Left renal pelvis (tissue), 4 donors: Measurements from ENCODE around the gene FMN1. TPM values are rescaled to one million over a fixed set of nuclear protein-coding genes. Genes with fewer than 3 reads are reported as not detected.

Experiments
- DNase-seq, 4 donors: peaks; one replicate each; pipeline ENCODE4 v3.0.0-alpha.2; 2013; ENCODE audit warnings: low read depth in 4 of 4, low spot score in 3 of 4
- polyA plus RNA-seq, 4 donors: library from polyadenylated mRNA; unstranded; fragments of 120-200 nt; gene quantifications; one replicate each; pipeline ENCODE4 v1.2.1, GENCODE V29; 2013; ENCODE audit not compliant: insufficient read length in 4 of 4

The FMN1 gene
- polyA plus RNA-seq, 4 donors = 1.5 to 20.2 (median 17.3) TPM

DNA sequence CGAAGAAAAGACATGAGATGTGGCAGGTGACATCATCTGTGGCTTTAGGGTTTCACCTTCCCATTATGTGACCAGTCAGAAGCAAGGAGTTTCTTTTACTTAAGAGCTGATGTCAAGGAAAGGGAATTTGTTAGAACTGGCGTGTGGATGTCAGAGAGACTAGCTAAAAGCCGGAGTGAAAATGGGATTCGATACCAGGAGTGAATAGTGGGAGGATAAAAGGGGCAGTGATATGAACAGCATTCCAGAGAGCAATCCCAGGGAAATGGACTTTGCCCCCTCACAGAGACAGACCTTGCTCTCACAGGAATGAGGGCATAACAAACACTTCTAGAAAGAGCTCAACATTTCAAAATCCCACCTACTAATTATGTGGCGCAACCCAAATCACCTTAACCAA lies 5.9 kb upstream of the FMN1 start:
- no peak for DNase-seq

DNA sequence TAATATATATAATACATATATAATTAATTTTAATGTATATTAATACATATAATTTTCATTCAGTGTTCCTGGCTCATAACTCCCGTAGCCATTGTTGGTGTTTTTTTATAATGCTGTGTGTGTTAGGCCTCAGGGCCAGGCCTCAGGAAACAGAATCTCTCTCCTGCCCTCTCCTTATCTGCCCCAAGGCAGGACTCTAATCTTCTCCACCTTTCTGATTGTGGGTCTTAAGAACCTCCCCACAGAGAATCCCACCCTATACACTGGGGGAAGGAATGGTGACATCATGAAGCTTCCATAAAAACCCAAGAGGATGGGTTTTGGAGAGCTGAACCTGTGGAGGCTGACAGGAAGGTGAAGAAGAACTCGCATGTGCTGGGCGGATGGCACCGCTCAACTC lies 4.0 kb upstream of the FMN1 start:
- no peak for DNase-seq

DNA sequence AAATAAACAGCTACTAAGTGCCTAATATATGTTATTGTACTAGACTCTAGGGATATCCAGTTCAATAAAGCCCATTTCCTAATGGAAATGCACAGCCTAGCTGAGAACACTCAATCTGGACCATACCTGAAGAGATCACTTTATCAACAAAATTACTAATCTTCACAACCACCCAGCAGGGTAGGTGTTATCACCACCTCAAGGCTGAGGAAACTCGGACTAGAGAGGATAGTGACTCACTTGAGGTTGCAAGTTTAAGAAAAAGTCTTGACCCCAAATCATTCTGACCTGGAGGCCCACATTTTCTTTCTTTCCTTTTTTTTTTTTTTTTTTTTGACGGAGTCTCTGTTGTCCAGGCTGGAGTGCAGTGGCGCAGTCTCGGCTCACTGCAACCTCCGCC lies 3.1 kb upstream of the FMN1 start:
- DNase-seq = no peak

DNA sequence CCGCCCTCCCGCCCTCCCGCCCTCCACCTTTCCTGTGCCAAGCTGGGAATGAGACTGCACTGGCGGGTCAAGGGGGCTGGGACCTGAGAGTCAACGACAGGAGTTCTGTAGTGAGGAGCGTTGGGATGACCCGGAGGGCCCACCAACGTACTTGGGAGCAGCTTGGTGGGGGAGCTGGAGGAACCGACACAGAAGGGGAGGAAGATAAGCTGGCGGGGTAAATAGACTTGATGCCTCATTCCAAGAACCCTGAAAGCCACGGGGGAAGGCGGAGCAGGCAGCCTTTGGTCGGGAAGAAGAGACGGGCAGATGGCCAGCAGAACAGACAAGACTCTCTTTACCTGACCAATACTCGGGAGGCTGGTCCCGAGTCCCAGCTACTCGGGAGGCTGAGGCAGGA lies 277 bp downstream of the FMN1 start:
- no peak for DNase-seq

DNA sequence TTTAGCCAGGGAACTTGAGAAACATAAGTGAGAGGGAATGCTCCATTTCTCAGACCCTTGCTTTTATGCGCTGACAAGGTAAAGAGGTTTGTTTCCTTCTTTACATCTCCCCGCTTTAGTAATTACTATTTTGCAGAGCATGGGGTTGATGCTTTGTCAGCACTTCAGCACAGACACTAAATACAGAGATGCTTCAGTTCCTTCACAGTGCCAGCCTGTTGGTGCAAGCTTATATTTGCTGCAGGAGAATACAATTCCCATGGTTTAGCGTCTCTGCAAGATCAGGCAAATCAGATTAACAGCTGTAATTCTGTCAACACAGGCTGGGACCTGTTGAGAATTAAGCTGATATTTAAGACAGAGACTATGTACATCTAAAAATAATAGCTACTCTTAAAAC lies 2.9 kb downstream of the FMN1 start:
- no peak for DNase-seq

DNA sequence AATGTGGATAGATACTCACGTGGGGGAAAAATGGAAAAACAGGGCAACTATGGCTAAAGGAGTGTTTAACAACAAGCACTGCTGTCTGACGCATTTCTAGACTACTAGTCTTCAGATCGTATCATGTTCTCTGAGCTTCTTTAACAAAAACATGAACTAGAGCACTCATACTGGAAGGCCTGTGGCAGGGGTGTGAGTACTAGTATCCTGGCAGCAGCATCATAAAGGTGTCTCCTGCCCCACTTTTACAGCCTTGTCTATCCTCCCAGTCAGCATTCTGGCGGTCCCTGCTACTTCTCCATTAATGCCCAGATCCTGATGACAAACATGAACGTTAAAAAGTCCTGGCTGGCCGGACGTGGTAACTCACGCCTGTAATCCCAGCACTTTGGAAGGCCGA lies 4.0 kb downstream of the FMN1 start:
- no peak for DNase-seq

DNA sequence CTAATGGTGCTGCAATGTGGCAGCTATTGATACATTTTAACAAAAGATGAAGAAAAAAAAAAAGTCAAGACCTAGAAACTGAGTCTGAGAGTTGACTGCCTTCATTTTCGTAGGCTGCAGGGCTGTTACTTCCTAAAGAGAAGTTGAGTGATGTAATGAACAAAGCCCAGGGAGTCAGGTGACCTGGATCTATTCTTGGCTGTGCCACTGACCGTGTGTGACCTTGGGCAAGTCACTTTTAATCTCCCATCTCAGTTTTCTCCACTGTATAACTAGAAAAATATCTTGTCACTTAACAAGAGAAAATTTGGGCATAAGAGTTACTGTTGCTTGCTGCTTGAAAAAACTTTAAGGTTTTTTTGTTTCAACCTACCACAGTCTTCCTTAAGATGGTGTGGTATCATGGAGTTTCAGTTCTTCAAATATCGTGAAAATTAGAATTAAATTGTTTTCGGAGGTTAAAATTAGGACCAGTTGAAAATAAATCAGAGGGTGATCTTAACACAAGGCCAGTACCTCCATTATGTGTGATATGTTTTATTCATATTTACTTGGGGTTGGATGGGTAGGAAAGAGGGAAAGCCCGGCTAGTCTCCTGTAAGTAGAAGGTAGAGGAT lies 5.8 kb downstream of the FMN1 start:
- no peak for DNase-seq

DNA sequence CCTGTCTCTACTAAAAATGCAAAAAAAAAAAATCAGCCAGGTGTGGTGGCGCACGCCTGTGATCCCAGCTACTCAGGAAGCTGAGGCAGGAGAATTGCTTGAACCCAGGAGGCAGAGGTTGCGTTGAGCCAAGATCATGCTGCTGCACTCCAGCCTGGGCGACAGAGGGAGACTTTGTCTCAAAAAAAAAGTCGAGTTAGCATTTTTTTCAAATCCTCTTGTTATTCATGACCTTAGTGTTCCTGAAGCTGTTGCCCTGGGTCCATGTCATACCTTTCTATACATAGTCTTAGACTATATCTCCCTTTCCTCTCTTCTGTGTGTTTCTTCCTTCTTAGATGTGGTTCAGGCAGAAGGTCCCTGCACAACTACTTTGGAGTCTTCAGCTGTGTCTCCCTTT lies 6.4 kb downstream of the FMN1 start:
- DNase-seq = no peak

DNA sequence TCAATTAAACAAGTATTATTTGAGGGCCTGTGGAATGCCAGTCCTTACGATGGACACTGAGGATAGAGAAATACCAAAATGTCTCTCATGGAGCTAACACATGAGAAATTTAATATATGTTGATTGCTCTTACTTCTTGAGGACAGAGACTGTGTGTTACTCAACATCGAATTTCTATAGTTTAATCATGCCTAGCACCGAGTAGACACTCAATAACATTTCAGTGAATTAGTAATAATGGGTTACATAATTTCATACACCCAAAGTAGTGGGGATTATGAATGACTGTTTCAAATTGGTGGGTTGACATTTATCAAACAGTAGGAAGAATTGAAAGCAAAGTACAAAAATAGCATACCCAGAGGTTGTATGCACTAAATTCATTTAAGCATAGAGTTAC lies 11.2 kb downstream of the FMN1 start:
- DNase-seq = no peak

DNA sequence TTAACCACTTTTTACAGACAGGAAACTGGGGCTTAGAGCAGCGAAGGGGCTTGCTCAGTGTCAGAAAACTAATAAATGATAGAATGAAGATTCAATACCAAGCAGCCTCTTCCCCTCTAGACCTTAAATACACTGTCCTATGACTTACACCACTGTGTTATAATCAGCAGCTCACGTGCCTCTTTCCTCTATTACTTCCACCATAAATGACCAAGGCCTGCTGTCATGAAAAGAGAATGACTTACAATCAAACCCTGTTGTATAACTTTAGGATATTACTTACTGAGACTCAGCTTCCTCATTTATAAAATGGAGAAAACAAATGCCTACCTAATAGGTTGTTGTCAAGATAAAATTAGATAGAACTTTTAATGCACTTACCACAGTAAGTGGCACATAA lies 11.6 kb downstream of the FMN1 start:
- DNase-seq = no peak

DNA sequence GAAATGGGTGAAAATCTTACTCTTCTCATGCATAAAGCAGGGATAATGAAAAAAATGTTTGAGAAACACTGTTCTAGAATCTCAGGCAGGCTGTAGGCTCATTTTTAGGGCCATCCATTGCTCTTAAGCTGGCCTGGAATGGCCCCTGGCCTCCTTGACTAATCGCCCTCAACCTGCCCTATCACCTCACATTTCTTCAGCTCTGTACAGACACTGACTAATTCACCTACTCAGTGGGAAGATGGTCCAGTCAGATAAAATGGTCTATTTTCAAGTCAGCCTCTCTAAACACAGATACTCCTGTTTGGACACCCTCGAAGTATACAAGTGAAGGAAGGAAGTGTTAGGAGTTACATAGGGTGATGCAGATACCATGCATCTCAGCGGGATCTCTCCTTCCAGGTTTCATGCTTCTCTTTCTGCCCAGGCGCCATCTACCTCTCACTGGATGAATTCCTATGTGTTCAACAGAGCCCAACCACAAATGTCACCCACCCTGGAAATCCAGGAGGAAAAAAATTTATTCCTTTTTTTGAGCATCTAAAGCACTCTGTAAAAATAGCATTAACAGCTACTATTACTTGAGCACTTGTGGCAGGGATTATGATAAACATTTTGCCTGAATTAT lies 12.1 kb downstream of the FMN1 start:
- DNase-seq = no peak

DNA sequence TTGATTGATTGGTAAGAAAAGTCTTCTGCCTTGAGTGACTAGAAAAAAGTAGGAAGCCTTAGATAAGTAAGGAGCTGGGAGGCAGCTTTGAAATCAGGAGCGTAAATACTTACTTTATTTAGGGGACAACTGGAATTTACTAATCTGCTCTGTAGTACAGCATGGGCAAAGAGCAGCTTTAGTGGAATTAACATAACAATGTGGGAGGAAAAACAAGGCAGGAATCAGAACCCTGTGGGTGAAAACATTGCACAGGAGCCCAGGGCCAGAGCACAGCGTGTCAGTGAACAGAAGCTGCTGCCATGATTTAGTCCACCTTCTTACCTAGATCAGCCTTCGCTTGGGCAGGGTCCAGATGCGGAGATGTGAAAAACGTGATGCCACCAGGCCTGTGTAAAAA lies 14.6 kb downstream of the FMN1 start:
- DNase-seq = no peak

DNA sequence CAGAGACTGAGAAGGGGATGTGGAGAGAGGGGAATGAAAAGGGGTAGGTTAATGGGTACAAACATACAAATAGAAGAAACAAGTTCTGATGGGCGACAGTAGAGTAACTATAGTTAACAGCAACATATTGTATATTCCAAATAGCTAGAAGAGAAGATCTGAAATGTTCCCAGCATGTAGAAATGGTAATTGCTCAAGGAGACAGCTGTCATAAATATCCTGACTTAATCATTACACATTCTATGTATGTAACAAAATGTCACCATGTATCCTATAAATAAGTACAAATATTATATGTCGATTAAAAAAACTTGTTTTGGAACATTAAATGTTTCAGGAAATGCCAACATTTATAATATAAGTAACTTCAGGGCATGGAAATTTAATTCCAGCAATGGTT lies 23.3 kb downstream of the FMN1 start:
- DNase-seq = no peak

DNA sequence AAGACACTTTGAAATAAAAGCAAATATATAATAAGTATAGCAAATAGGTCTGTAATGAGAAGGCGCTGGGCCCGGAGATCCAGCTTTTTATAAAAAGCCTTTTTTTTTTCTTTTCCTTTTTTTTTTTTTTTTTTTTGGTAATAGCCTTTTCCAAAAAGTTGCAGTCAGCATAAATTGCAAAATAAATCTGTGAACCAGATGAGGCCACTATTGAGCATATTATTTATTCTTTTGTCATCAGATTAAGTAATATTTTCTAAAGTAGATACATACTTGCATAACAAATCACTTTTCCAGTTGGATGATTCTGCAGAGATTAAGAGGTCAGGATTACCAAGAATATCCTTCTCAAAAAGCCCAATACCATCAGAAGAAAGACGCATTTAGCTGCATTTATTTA lies 24.9 kb downstream of the FMN1 start:
- no peak for DNase-seq

DNA sequence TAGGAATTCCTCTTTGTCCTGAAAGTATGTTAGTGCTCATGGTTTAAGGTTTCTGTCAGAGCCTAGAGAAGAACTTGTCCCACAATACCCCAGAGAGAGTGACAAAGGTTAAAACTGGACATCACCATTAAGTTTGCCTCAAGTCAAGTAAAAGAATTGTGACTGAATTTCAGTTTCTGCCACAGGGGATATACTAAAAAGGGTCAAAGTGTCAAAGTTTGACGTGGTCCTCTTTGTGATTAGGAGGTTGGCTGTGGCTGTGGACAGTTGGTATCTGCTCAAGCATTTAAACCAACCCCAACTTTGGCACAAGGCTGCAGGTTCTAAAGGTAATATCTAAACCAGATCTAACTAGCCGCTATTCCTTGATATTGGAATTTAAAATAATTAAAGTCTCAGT lies 26.1 kb downstream of the FMN1 start:
- no peak for DNase-seq

DNA sequence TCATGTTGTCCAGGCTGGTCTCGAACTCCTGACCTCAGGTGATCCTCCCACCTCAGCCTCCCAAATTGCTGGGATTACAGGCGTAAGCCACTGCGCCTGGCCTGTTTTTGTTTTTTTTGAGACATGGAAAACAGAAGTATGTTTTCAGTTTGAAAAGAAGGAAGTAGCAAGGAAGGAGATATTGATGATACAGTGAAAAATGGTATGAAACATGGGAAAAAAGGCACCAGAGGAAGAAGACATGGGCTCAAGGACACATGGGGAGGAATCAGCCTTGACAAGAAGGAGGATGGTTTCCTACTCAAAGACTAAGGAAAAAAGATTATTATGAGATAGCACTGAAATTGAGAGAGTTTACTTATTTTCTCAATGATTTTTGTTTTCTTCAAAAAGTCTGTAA lies 30.7 kb downstream of the FMN1 start:
- DNase-seq = no peak

DNA sequence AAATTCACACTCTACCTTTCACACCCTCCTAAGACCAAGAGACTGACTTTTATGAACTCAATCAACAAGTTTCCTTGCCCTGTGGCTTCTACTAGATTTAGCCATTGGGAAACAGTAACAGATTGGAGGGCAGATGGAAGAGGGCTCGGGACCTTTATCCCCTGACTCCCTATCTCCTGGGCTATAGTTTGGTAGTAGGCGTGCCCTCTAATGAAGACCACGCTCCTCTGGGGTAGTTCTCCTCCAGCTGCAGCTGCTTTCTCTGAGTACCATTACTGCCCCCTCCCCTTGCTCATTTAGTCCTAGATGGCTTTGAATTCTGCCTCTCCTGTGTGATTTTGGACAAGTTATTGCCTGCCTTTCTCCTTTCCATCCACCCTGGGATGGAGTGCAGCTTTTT lies 33.3 kb downstream of the FMN1 start:
- DNase-seq = no peak

DNA sequence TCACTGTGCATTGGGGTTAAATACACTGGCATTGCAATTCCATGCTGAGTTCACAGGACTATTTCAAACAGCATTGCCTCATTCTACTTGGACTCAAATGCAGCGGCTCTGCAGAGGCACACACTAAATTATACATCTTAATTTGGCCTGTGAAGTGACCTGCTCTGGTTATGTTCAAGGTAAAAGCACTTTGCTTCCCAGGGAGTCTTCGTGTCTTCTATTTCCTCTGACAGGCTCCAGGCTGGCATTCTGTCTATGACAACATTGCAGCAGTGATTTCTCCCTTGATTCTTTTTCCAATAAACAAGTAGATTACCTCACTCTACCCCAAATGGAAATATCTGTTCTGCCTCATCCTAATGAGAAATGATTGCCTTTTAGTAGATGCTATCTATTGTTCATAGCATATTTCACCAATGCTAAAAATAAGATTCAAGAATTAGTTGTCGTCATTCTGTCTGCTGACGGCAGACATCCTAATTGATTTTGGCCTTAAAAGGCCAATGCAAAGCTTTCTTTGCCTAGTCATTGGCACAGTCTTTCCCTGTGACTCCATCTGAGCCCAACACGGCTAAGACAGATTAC lies 33.8 kb downstream of the FMN1 start:
- DNase-seq = no peak

DNA sequence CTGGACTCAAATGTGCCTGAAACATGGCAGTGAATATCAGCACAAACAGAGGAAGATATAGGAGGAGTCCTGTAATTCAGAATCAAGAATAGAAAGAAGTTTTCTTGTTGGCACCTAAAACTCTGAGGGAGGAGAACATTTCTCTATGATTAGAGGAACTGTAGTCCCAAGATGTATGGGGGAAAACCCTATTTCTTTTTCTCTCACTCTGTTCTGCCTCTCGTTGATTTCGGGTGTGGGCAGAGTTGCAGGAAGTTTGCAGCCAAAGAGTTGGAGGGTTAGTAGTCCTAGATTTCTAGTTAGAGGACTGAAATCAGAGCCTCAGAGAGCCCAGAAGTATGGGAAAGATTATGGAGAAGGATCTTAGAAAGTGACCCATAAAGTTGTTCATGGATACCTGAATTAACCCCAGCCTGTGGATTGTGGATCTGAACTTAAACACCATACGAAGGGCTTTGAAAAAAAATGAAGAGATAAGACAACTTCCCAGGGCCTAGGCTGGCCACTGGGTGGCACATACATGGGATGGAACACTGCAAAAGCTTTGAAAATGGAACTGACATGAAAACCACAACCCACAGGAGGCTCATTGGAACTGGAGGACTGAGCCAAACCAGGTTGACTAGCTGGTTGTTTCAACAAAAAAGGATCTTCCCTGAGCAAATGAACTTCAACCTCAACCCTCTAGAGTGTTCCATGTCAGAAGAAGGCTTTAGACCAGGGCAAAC lies 34.6 kb downstream of the FMN1 start:
- no peak for DNase-seq

DNA sequence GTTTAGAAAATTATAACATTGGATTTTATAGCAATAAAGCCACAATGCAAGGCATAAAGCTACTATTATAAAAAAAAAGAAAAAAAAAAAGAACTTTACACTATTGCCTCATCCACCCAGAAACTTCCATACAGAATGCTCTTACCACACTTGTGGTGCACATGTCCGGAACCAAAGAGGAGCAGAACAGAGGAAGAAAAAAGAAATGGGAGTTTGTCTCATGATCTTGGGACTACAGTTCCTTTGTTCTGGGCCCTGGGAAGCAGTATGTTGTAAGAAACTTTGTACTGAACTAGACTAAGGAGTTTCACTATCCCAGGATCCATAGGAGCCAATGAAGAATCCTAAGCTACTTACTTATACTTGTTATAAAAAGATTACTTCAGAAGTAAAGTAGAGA lies 36.1 kb downstream of the FMN1 start:
- DNase-seq = no peak

DNA sequence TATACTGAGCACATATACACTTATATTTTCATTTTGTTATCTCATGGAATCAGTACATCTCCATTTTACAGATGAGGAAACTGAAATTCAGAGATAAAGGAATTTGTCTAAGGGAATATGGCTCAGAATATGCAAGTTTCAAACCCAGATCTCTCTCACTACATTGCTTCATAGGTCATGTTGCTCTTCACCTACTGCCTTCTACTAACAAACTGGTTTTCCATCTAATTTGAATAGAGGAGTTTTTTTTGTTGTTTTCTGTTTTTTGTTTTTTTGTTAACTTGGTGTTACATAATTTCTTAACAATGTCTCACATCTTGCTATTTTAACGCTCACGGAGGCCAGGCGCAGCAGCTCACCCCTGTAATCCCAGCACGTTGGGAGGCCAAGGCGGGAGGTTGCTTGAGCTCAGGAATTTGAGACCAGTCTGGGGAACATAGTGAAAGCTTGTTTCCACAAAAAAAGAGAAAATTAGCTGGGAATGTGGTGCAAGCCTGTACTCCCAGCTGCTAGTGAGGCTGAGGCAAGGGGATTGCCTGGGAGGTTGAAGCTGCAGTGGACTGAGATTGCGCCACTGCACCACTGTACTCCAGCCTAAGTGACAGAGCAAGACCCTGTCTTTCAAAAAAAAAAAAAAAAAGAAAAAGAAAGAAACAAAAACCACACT lies 37.0 kb downstream of the FMN1 start:
- no peak for DNase-seq
